A549 treated with CORT108297 at 1 μM for 4 hours (cell line): ENCODE measurements around the gene CYP4F11. TPM values are rescaled to one million over a fixed set of nuclear protein-coding genes. Genes with fewer than 3 reads are reported as not detected.

Source experiments
- total RNA-seq: library from RNA; stranded (reverse); fragments of 200-300 nt; extraction: Qiagen RNA extraction; gene quantifications from 5 replicates; pipeline ENCODE4 v1.2.3, GENCODE V29; 2022

CYP4F11 gene
- total RNA-seq: 5.5 to 6.8 TPM (median 6.2 TPM) in 5 replicates

GRCh38 chr19:15934332-15935078, at the start of gene CYP4F11:
TSS of gene CYP4F11 (minus strand) at chr19:15934529. CDS start at chr19:15934408, 121 bp downstream.

GRCh38 chr19:15948223-15949058, 14.1 kb upstream of the CYP4F11 start, which contains the start of gene OR10H4:
TSS of gene OR10H4 (plus strand) at chr19:15949008. CDS start at chr19:15949008, 0 bp downstream.

GRCh38 chr19:15897738-15898276, 36.5 kb downstream of the CYP4F11 start, which contains the start of gene CYP4F2:
TSS of gene CYP4F2 (minus strand) at chr19:15898074. CDS start at chr19:15897611, 463 bp downstream.

Other genes starting within 250 kb of the CYP4F11 start
- not detected in 5 replicates for gene OR10H2, start 206.5 kb downstream of the CYP4F11 start, total RNA-seq
- not detected in 5 replicates for gene OR10H3, start 196.5 kb downstream of the CYP4F11 start, total RNA-seq
- not detected in 5 replicates for gene OR10H5, start 146.9 kb downstream of the CYP4F11 start, total RNA-seq
- gene OR10H1, start 118.9 kb downstream of the CYP4F11 start, total RNA-seq: not detected in 5 replicates
- gene CYP4F2, start 36.5 kb downstream of the CYP4F11 start, total RNA-seq: 0.05 to 0.25 TPM (median 0.18 TPM) in 5 replicates
- not detected in 5 replicates for gene OR10H4, start 14.5 kb upstream of the CYP4F11 start, total RNA-seq
- 356 to 490 TPM (median 415 TPM) in 5 replicates for gene TPM4, start 142.0 kb upstream of the CYP4F11 start, total RNA-seq
- 41.9 to 90.5 TPM (median 46.1 TPM) in 5 replicates for gene RAB8A, start 177.4 kb upstream of the CYP4F11 start, total RNA-seq
- 0.06 TPM in 1 of 5 replicates, not detected in the others for gene HSH2D, start 209.2 kb upstream of the CYP4F11 start, total RNA-seq
- not detected in 5 replicates for gene CIB3, start 239.0 kb upstream of the CYP4F11 start, total RNA-seq